ENCODE results near the gene NPAS3.
A peak's percentile ranks its signal among the peaks of the same experiment; 100 is the strongest.

NPAS3 gene

GRCh38 chr14:33834466-33835260 is 896.0 kb downstream of the NPAS3 start:
- H3K4me3 ChIP-seq (ENCODE audit: low read length): no peak overlapping the region
- no peak for DNase-seq (ENCODE audit: low read depth, low spot score)

- H3K4me3 ChIP-seq (ENCODE audit: low read length): no peak overlapping the region
- no peak for DNase-seq (ENCODE audit: low read depth, low spot score)
Observed at GRCh38 chr14:33835261-33835655, 896.6 kb downstream of the NPAS3 start.

GRCh38 chr14:33835677-33836076 is 897.0 kb downstream of the NPAS3 start:
- no peak overlapping the region for H3K4me3 ChIP-seq (ENCODE audit: low read length)
- no peak for DNase-seq (ENCODE audit: low read depth, low spot score)

- H3K4me3 ChIP-seq (ENCODE audit: low read length): no peak overlapping the region
- no peak for DNase-seq (ENCODE audit: low read depth, low spot score)
Observed at GRCh38 chr14:33836203-33836899, 897.7 kb downstream of the NPAS3 start.

- DNase-seq (ENCODE audit: low read depth, low spot score): no peak
- H3K4me3 ChIP-seq (ENCODE audit: low read length): no peak overlapping the region
Observed at GRCh38 chr14:33836900-33837577, 898.4 kb downstream of the NPAS3 start.

- no peak for DNase-seq (ENCODE audit: low read depth, low spot score)
Observed at GRCh38 chr14:33837943-33838683, 899.4 kb downstream of the NPAS3 start.

DNA sequence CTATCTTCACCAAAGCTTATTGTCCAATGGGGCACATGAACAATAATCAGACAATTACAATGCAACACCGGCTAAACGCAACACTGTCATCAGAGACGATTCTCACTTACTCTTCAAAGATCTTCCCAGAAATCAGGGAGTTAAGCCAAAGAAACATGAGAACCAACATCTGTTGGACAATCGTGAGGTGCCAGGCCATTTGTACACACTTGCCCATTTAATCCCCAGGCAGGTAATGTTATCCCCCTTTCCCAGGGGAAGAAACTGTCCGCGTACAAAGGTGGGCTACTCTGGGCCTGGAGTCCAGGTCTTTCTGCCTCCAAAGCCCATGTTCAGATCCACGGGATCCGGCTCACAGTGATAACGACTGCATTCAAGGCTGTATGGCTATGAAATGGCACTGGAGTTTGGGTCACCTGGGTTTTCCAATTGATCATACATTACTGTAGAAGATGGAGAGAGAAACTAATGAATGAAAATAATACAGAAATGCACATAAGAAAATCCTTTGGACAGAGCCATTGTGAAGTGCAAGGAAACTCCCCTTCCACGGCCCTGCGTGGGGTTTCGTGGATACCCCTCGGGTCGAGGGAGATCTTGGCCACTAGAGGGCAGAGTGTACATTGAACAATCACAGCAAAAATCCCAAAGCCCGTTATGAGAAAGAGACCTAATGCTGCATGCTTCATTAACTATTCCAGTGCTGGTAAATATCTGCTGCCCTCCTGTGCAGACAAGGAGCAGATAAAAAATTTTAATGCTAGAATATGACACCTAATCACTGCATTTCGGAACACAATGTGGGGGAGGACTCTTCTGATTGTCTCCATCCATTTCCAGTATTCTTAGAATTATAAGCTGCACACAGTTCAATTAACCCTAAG is 900.8 kb downstream of the NPAS3 start:
- DNase-seq (ENCODE audit: low read depth, low spot score): peak; percentile 27
- no peak overlapping the region for H3K4me3 ChIP-seq (ENCODE audit: low read length)

More at GRCh38 chr14:33837943-33838683, 899.4 kb downstream of the NPAS3 start:
- no peak overlapping the region for H3K4me3 ChIP-seq (ENCODE audit: low read length)

DNA sequence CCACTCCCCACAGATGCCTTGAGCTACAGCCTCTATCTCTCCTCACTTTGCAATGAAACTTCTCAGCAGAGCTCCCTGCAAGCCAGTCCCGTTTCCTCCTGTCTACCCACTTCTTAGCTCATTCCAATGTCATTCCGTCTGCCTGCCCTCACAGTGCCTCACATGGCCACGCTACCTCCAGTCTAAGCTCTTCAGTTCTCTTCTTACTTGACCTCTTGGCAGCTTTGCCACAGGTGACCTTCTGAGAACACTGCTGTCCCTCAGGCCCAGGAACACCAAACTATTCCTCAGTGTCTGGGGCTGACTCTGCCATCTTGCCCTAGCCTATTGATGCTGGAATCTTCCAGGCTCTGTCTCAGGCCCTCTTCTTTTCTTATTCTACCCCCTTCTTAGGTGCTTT is 902.1 kb downstream of the NPAS3 start:
- no peak for DNase-seq (ENCODE audit: low read depth, low spot score)
- no peak overlapping the region for H3K4me3 ChIP-seq (ENCODE audit: low read length)

- no peak overlapping the region for H3K4me3 ChIP-seq (ENCODE audit: low read length)
- no peak for DNase-seq (ENCODE audit: low read depth, low spot score)
Observed at GRCh38 chr14:33842299-33842698, 903.6 kb downstream of the NPAS3 start.

DNA sequence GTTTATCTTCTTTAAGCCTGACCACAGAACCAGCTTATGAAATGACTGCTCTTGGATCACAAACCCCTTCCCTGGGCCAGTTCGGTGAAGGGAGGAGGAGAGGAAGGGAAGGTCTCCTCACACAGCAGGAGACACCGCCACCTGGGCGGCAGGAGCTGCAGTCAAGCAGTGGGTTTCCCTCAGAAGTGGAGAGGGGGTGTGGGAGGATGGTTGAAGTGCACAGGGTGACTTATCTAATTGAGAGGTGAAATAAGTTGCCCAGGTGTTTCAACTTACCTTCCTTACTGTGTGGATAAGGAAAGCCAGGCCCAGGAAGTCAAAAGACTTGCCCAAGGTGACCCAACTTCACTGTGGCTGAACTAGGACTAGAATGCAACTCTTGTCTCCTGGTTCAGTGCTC is 905.4 kb downstream of the NPAS3 start:
- DNase-seq (ENCODE audit: low read depth, low spot score): no peak
- no peak overlapping the region for H3K4me3 ChIP-seq (ENCODE audit: low read length)

GRCh38 chr14:33846100-33846824 is 907.6 kb downstream of the NPAS3 start:
- no peak for DNase-seq (ENCODE audit: low read depth, low spot score)
- H3K4me3 ChIP-seq (ENCODE audit: low read length): no peak overlapping the region

DNA sequence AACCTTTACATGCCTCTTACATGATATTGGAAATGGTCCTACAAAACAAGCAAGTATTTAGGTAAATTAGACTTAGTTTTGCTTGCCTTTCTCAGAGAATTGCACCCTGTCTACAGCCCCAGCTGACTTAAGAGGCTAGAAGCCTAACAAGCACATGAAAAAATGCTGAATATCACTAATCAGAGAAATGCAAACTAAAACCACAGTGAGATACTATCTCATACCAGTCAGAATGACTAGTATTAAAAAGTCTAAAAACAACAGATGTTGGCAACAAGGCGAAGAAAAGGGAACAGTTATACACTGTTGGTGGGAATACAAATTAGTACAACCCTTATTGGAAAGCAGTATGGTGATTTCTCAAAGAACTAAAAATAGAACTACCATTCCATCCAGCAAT is 908.4 kb downstream of the NPAS3 start:
- no peak overlapping the region for H3K4me3 ChIP-seq (ENCODE audit: low read length)
- DNase-seq (ENCODE audit: low read depth, low spot score): no peak

DNA sequence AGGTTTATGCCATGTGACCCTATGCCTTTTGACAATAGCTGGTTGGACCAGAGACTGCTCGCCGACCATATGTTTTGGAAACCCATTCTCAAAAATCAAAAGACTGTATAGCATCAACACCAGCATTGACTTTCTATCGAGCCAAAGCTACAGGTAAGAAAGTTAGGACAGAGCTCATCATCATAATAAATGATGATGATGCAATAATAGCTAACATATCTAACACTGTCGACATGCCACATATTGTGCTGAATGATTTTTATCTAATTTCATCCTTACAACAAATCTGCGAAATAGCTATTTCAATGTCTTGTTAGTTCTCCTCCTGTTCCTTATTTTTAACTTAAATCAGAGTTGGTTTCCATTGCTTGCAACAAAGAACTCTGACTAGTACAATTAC is 909.3 kb downstream of the NPAS3 start:
- no peak for DNase-seq (ENCODE audit: low read depth, low spot score)
- H3K4me3 ChIP-seq (ENCODE audit: low read length): no peak overlapping the region

GRCh38 chr14:33848706-33849454 is 910.2 kb downstream of the NPAS3 start:
- DNase-seq (ENCODE audit: low read depth, low spot score): no peak
- no peak overlapping the region for H3K4me3 ChIP-seq (ENCODE audit: low read length)

GRCh38 chr14:33849455-33849801 is 910.7 kb downstream of the NPAS3 start:
- DNase-seq (ENCODE audit: low read depth, low spot score): no peak

GRCh38 chr14:33850826-33851225 is 912.1 kb downstream of the NPAS3 start:
- DNase-seq (ENCODE audit: low read depth, low spot score): no peak

More at GRCh38 chr14:33849455-33849801, 910.7 kb downstream of the NPAS3 start:
- no peak overlapping the region for H3K4me3 ChIP-seq (ENCODE audit: low read length)

GRCh38 chr14:33851366-33851765 is 912.7 kb downstream of the NPAS3 start:
- DNase-seq (ENCODE audit: low read depth, low spot score): no peak
- no peak overlapping the region for H3K4me3 ChIP-seq (ENCODE audit: low read length)

More at GRCh38 chr14:33850826-33851225, 912.1 kb downstream of the NPAS3 start:
- no peak overlapping the region for H3K4me3 ChIP-seq (ENCODE audit: low read length)

Measured in Jurkat, Clone E6-1 (cell line).